22Rv1 (cell line): ENCODE results near the gene PARVG.

Experiments
- ZFX ChIP-seq: fragments of 450-650 bp; IDR thresholded peaks from 2 replicates; pipeline ENCODE4 v1.6.1; 2017; ENCODE audit warnings: antibody characterized with exemption, borderline replicate concordance
- TF ChIP-seq, protein P1 (sequence below): fragments of 450-650 bp; IDR thresholded peaks from 2 replicates; pipeline ENCODE4 v1.5.1; 2017; ENCODE audit warnings: mild to moderate bottlenecking

DNA sequence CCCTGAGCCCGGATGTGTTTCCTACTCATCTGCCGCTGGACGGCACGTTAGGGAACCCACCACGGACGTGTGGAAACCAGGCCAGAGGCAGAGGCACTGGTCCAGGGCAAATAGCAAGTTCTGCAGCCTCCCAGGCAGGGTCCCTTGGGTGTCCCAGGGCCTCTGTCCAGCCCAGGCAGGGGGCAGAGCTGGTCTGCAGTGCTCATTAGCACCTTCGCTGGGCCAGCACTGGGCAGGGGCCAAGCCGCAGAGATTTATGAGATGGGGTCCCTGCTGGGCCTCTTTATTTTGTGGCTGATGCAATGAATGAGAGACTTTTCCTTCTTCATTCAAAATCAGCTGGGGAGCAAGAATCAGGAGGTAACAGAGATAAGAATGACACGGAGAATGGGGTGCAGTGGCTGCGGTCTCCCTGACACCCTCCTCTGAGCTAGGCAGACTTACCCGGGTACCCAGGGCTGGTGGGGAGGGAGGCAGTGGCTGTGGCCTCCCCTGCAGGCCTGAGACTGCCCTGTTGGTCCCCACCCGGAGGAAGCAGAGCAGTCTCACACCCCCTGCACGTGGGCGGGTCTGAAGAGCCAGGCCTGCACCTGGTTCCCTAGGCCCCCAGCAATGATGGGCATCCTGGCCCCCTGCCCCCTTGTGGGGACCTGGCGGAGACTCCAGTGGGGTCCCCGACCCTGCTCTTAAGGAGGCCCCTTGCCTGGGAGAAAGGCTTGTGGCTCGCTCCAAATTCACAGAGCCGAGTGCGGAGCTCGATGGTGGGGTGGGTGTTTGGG is 14.0 kb upstream of the PARVG start:
- TF ChIP-seq, protein P1, sequence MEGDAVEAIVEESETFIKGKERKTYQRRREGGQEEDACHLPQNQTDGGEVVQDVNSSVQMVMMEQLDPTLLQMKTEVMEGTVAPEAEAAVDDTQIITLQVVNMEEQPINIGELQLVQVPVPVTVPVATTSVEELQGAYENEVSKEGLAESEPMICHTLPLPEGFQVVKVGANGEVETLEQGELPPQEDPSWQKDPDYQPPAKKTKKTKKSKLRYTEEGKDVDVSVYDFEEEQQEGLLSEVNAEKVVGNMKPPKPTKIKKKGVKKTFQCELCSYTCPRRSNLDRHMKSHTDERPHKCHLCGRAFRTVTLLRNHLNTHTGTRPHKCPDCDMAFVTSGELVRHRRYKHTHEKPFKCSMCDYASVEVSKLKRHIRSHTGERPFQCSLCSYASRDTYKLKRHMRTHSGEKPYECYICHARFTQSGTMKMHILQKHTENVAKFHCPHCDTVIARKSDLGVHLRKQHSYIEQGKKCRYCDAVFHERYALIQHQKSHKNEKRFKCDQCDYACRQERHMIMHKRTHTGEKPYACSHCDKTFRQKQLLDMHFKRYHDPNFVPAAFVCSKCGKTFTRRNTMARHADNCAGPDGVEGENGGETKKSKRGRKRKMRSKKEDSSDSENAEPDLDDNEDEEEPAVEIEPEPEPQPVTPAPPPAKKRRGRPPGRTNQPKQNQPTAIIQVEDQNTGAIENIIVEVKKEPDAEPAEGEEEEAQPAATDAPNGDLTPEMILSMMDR, result no peak
- TF ChIP-seq ZFX, result no peak
